Astrocyte (in vitro differentiated cells and primary cell): Measurements from ENCODE around the gene SLC6A7.

ENCODE experiments used
- CTCF ChIP-seq: IDR thresholded peaks from 2 replicates; pipeline ENCODE4 v1.5.1; 2011; ENCODE audit warnings: low read depth, mild to moderate bottlenecking, inconsistent platforms, low read length, moderate library complexity; ENCODE audit not compliant: insufficient read depth
- EZH2 ChIP-seq: IDR thresholded peaks from 2 replicates; pipeline ENCODE4 v1.6.1; 2012; ENCODE audit warnings: mild to moderate bottlenecking, low read length, inconsistent platforms; ENCODE audit not compliant: insufficient read depth

- TF ChIP-seq CTCF (no peak), EZH2 (no peak)
Observed at GRCh38 chr5:150217038-150217437, 27.2 kb downstream of the SLC6A7 start.
